CD8-positive, alpha-beta memory T cell (primary cell): ENCODE results near the gene CHD1. TPM values are rescaled to one million over a fixed set of nuclear protein-coding genes. Genes with fewer than 3 reads are reported as not detected.

Experiments used
- CTCF ChIA-PET: fragments of 350-600 bp; sonication (Branson Sonifier 250); formaldehyde crosslinking; loops from one replicate; lab custom pipeline; 2021; ENCODE audit warnings: antibody characterized with exemption; lab: Charles Lee
- POLR2A ChIA-PET: fragments of 350-600 bp; sonication (Branson Sonifier 250); formaldehyde crosslinking; loops from one replicate; lab custom pipeline; 2021; ENCODE audit warnings: antibody characterized with exemption; lab: Charles Lee
- DNase-seq, 5 donors: peaks; one replicate each; pipeline versions ENCODE4 v3.0.0 to v3.0.0-alpha.2; 2020 to 2022; ENCODE audit warnings: mixed read lengths in 1 of 5
- H3K27ac ChIP-seq: one replicate; pipeline ENCODE4 v1.7.0; 2013; ENCODE audit warnings: low read depth, mild to moderate bottlenecking, low read length, moderate library complexity
- H3K27me3 ChIP-seq: 2 replicates; pipeline ENCODE4 v1.7.0; 2013; ENCODE audit warnings: low read length, mild to moderate bottlenecking; ENCODE audit not compliant: insufficient read depth, poor library complexity, severe bottlenecking
- H3K36me3 ChIP-seq: 2 replicates; pipeline ENCODE4 v1.7.0; 2013; ENCODE audit warnings: mild to moderate bottlenecking, low read length, moderate library complexity; ENCODE audit not compliant: insufficient read depth
- H3K4me1 ChIP-seq: 2 replicates; pipeline ENCODE4 v1.7.0; 2013; ENCODE audit warnings: mild to moderate bottlenecking, low read length, moderate library complexity; ENCODE audit not compliant: insufficient read depth
- H3K4me3 ChIP-seq: 2 replicates; pipeline ENCODE4 v1.7.0; 2013; ENCODE audit warnings: mild to moderate bottlenecking, low read length
- H3K9me3 ChIP-seq: 2 replicates; pipeline ENCODE4 v1.7.0; 2013; ENCODE audit warnings: mild to moderate bottlenecking, low read length
- H3K27ac Mint-ChIP-seq, 8 donors: one replicate each; pipeline ENCODE4 v1.8.0; 2020 to 2021; ENCODE audit warnings: mixed read lengths in 8 of 8, mild to moderate bottlenecking in 6 of 8, inconsistent platforms in 3 of 8, moderate library complexity in 3 of 8
- H3K27me3 Mint-ChIP-seq, 2 donors: one replicate each; pipeline ENCODE4 v1.8.0; 2020 to 2021; ENCODE audit warnings: mixed read lengths in 2 of 2, mild to moderate bottlenecking in 1 of 2, moderate library complexity in 1 of 2
- H3K36me3 Mint-ChIP-seq, 3 donors: one replicate each; pipeline ENCODE4 v1.8.0; 2020 to 2021; ENCODE audit warnings: mixed read lengths in 3 of 3, inconsistent platforms in 1 of 3, mild to moderate bottlenecking in 1 of 3
- H3K4me1 Mint-ChIP-seq, 3 donors: one replicate each; pipeline ENCODE4 v1.8.0; 2020 to 2021; ENCODE audit warnings: mixed read lengths in 3 of 3, inconsistent platforms in 1 of 3, mild to moderate bottlenecking in 1 of 3
- H3K4me3 Mint-ChIP-seq, 7 donors: one replicate each; pipeline ENCODE4 v1.8.0; 2020 to 2021; ENCODE audit warnings: mixed read lengths in 7 of 7, mild to moderate bottlenecking in 6 of 7, moderate library complexity in 4 of 7, inconsistent platforms in 2 of 7
- H3K9me3 Mint-ChIP-seq, 5 donors: one replicate each; pipeline ENCODE4 v1.8.0; 2020 to 2022; ENCODE audit warnings: mixed read lengths in 5 of 5, mild to moderate bottlenecking in 3 of 5, moderate library complexity in 2 of 5, inconsistent platforms in 1 of 5
- polyA plus RNA-seq: library from polyadenylated mRNA; unstranded; fragments of 300-500 nt; fragmentation: Illumina TruSeq; gene quantifications from one replicate; pipeline ENCODE4 v1.2.3, GENCODE V29; 2021
- total RNA-seq, 2 experiments: library from RNA; stranded (reverse); gene quantifications; one replicate each; pipeline ENCODE4 v1.2.3, GENCODE V29; 2021

Gene CHD1
- total RNA-seq = 10 to 100 TPM; 70.8 to 73.6 TPM
- 14.1 TPM for polyA plus RNA-seq

DNA sequence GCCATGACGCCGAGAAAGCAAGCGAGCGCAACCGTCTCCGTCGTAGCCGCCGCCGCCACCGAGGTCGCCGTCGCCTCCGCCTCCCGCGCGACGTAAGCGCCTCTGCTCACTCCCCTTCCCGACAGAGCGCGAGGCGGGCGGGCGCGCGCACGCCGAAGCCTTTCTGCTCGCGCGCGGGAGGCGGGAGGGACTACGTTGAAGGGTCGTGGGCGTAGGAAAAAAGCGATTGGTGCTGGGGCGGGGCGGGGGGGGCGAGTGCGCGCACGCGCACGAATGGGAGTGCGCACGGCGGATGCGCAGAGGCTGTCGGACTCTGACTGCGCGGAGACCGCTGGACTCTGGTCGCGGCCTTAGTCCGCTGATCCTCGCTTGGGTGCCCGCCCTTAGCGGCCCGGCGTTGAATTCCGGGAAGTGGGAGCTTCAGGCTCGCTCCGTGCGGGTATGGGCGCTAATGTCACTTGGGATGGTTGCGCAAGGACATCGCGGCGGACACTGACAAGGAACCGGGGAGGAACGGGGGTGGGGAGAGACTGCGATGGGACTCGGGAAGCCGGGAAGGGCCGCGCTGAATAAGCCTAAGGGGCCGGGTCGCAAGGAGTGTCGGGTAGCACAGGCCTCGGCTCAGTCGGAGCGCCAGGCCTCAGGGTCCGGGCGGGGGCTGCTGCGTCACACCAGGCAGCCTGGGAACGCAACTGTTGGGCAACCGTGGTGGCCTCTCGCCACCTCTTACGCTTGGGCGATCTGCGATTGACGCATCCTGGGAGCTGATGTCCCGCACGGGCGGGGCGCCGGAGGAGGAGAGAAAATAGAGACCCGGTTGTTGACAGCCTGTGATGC, at the start of gene CHD1:
CHD1 (minus strand) TSS at position 135 of the 837 bp plus-strand sequence. CDS start 2,621 bp downstream, outside the sequence.
- H3K4me3 ChIP-seq = peak within 1 kb of the TSS; percentile 96
- peak within 1 kb of the TSS; percentile 100 for H3K27ac ChIP-seq
- POLR2A ChIA-PET = interaction anchor here (0.9 to 2.5 kb wide), 16 partner anchors 8 to 1993 kb away, joined by 3 to 23 read pairs (median 4); partner anchors contain the start of genes LNPEP and ST8SIA4
- CTCF ChIA-PET = interaction anchor here (1.2 to 3.8 kb wide), 7 partner anchors 9 to 134 kb away, joined by 3 to 15 read pairs (median 6); no protein-coding TSS in a partner anchor
- H3K36me3 ChIP-seq = peaks cover 10% of the 10 kb centered on the region
- peaks cover 0 to 8% of the 10 kb centered on the region in 2 donors for H3K27me3 Mint-ChIP-seq
- H3K36me3 Mint-ChIP-seq = peaks cover 0 to 64% (median 2%) of the 10 kb centered on the region in 3 donors
- H3K9me3 Mint-ChIP-seq = no peaks in the 10 kb centered on the region
- peaks cover 63% of the 10 kb centered on the region for H3K4me1 ChIP-seq
- H3K4me1 Mint-ChIP-seq = peaks cover 67 to 81% (median 78%) of the 10 kb centered on the region in 3 donors
- peak within 1 kb of the TSS; percentile 95 to 99 (median 97) for H3K4me3 Mint-ChIP-seq
- H3K9me3 ChIP-seq = no peaks in the 10 kb centered on the region
- no peaks in the 10 kb centered on the region for H3K27me3 ChIP-seq
- DNase-seq = peak; percentile 92 to 97 (median 97)
- peak within 1 kb of the TSS; percentile 100 for H3K27ac Mint-ChIP-seq

DNA sequence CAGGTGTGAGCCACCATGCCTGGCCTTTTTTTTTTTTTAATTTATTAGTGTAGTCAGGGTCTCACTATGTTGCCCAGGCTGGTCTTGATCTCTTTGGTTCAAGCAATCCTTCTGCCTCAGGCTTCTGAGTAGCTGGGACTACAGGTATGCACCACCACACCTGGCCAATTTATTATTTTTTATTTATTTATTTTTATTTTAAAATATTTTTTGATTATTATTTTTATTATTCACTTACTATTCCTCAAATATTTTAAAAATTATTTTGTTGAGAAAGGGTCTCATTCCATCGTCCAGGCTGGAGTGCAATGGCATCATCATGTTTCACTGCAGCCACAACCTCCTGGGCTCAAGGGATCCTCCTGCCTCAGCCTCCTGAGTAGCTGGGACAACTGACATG, 49.7 kb upstream of the CHD1 start:
- no peaks in the 10 kb centered on the region for H3K27me3 ChIP-seq
- no peak overlapping the region for H3K4me3 Mint-ChIP-seq
- no peak for DNase-seq
- H3K4me1 ChIP-seq = peaks cover 14% of the 10 kb centered on the region
- peaks cover 0 to 7% (median 0%) of the 10 kb centered on the region in 3 donors for H3K36me3 Mint-ChIP-seq
- H3K9me3 Mint-ChIP-seq = no peaks in the 10 kb centered on the region
- no peak overlapping the region for H3K4me3 ChIP-seq
- ChIA-PET POLR2A (interaction anchor here (0.7 kb wide), 1 partner anchor 60 kb away, joined by 4 read pairs; no protein-coding TSS in a partner anchor), CTCF (interaction anchor here (1.0 kb wide), 1 partner anchor 29 kb away, joined by 3 read pairs; no protein-coding TSS in a partner anchor)
- no peaks in the 10 kb centered on the region for H3K36me3 ChIP-seq
- no peak overlapping the region for H3K27ac ChIP-seq
- no peaks in the 10 kb centered on the region for H3K9me3 ChIP-seq
- peaks cover 8 to 16% of the 10 kb centered on the region in 2 donors for H3K27me3 Mint-ChIP-seq
- H3K27ac Mint-ChIP-seq = no peak overlapping the region
- H3K4me1 Mint-ChIP-seq = peaks cover 19% of the 10 kb centered on the region in 3 donors

DNA sequence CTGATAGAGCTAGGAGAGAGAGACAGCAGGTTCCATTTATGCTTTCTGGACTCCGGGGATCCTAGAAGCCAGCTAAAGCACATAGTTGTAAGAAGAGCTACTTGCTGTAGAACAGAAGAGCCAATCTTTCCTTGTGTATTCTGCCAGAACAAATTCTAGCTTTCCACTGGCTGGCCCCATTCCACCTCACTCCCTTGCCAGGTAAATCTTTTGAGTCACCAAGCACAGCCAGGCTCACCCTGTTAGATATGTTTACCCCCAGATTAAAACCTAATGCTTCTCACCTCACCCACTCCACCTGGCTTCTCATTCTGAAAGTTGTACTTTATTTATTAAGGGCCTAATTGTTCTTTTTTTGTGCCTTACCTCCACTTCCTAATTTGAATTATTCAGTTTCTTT, 48.9 kb upstream of the CHD1 start:
- Mint-ChIP-seq H3K27me3 (peaks cover 6 to 13% of the 10 kb centered on the region in 2 donors), H3K4me3 (no peak overlapping the region), H3K9me3 (no peaks in the 10 kb centered on the region), H3K4me1 (peaks cover 19% of the 10 kb centered on the region in 3 donors), H3K27ac (no peak overlapping the region), H3K36me3 (peaks cover 0 to 7% (median 0%) of the 10 kb centered on the region in 3 donors)
- no peaks in the 10 kb centered on the region for H3K36me3 ChIP-seq
- DNase-seq = no peak
- ChIA-PET POLR2A (no interaction called here), CTCF (interaction anchor here (1.0 kb wide), 1 partner anchor 28 kb away, joined by 3 read pairs; no protein-coding TSS in a partner anchor)
- H3K4me3 ChIP-seq = no peak overlapping the region
- no peaks in the 10 kb centered on the region for H3K27me3 ChIP-seq
- no peaks in the 10 kb centered on the region for H3K9me3 ChIP-seq
- no peak overlapping the region for H3K27ac ChIP-seq
- peaks cover 14% of the 10 kb centered on the region for H3K4me1 ChIP-seq

DNA sequence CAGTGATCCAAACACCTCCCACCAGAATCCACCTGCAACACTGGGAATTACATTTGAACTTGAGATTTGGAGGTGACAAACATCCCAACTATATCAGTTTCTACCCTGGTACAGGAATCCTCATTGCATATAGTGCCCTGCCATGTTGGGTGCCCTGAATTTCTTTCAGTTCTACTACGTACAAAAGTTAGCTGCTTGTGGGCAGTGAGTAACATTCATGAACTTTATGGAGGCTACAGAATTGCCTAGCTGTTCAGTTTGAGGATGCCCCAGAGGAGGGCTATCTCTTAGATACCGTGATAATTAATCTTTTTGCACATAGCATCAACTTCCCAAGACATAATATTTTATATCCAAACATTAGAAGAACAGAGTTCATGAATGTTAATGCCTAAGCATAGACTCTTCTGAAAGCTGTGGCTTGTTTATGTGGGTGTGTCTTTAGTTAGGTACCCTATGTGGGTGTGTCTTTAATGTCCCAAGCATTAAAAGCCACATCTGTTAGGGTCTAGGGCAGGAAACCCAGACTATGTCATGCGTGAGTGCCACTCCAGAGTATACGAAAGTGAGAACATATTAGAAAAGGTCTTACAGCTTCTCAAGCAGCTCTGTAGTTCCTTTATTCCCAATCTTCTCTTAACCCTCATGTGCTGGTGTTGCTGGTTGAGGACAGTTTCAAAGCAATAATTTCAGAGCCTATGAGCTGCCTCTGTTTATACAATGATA, 47.0 kb upstream of the CHD1 start:
- POLR2A ChIA-PET = interaction anchor here (1.0 kb wide), 1 partner anchor 52 kb away, joined by 5 read pairs; no protein-coding TSS in a partner anchor
- CTCF ChIA-PET = no interaction called here

DNA sequence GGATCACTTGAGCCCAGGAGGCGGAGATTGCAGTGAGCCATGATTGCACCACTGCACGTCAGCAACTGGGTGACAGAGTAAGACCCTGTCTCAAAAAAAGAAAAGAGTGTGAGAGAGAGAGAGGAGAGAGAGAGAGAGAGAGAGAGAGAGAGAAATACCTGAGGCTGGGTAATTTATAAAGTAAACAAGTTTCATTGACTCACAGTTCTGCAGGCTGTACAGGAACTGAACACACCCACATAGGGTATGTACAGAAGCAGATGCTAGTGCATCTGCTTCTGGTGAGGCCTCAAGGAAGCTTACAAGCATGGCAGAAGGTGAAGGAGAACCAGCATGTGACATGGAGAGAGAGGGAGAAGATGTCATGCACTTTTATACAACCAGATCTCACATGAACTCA, 46.4 kb upstream of the CHD1 start:
- H3K36me3 ChIP-seq = no peaks in the 10 kb centered on the region
- no peaks in the 10 kb centered on the region for H3K9me3 Mint-ChIP-seq
- peaks cover 19% of the 10 kb centered on the region in 3 donors for H3K4me1 Mint-ChIP-seq
- POLR2A ChIA-PET = no interaction called here
- peaks cover 14% of the 10 kb centered on the region for H3K4me1 ChIP-seq
- H3K27me3 Mint-ChIP-seq = peaks cover 4 to 10% of the 10 kb centered on the region in 2 donors
- no peak overlapping the region for H3K4me3 ChIP-seq
- no peak overlapping the region for H3K27ac ChIP-seq
- H3K36me3 Mint-ChIP-seq = peaks cover 0 to 7% (median 0%) of the 10 kb centered on the region in 3 donors
- no peaks in the 10 kb centered on the region for H3K9me3 ChIP-seq
- no peak for DNase-seq
- H3K27ac Mint-ChIP-seq = peak overlapping the region in 3 of 8 donors; percentile 8 to 73 (median 55)
- CTCF ChIA-PET = no interaction called here
- H3K27me3 ChIP-seq = no peaks in the 10 kb centered on the region
- H3K4me3 Mint-ChIP-seq = peak overlapping the region in 2 of 7 donors; percentile 32 to 51

More for the DNA sequence above, 47.0 kb upstream of the CHD1 start:
- DNase-seq = peak in 2 of 5 donors; percentile 2 to 5
- Mint-ChIP-seq H3K27me3 (peaks cover 4 to 13% of the 10 kb centered on the region in 2 donors), H3K36me3 (peaks cover 0 to 7% (median 0%) of the 10 kb centered on the region in 3 donors), H3K27ac (peak overlapping the region in 1 of 8 donors; percentile 55), H3K9me3 (no peaks in the 10 kb centered on the region), H3K4me3 (no peak overlapping the region), H3K4me1 (peaks cover 19% of the 10 kb centered on the region in 3 donors)
- peaks cover 14% of the 10 kb centered on the region for H3K4me1 ChIP-seq
- no peak overlapping the region for H3K27ac ChIP-seq
- no peak overlapping the region for H3K4me3 ChIP-seq
- H3K27me3 ChIP-seq = no peaks in the 10 kb centered on the region
- no peaks in the 10 kb centered on the region for H3K36me3 ChIP-seq
- no peaks in the 10 kb centered on the region for H3K9me3 ChIP-seq

DNA sequence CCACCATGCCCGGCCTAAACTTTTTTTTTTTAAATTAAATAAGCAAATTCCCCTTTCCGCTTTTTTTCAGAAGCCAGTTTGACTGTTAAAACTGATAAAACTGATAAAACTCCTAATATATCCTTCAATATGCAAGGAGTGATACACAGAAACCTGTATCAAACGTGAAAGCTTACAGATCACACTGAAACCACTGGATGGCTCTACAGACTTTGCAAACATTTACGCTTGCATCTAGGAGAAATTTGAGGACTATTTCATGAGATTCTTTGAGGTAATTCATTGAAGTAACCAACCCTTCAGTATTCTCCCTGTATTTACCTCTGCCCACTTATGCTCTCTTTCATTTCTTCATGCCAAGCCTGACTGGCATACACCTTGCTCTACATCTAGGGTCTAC, 40.6 kb upstream of the CHD1 start:
- H3K27me3 ChIP-seq = no peaks in the 10 kb centered on the region
- CTCF ChIA-PET = no interaction called here

DNA sequence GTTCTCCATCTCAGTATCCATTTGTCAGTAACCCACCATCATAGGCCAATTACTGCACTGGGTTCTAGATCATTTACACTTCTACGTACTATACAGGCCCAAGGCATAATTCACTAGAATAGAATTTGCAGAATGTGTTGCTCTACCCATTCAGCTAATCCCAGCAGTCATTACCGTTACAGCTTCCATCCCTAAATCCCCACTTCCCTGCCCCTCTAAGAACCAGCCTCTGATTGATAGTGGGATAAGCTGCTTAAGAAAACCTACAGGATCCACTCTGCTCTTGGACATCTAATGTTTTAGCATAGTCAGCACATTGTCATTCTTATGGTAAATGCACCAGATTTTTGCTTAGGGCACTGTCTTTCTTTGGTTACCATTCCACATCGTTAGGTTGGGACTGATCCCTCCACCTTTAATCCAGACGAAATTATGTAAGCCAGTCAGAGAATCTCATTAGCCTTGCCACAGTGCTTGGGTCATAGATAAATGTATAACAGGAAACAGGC, 39.3 kb upstream of the CHD1 start:
- Mint-ChIP-seq H3K36me3 (peaks cover 0 to 6% (median 1%) of the 10 kb centered on the region in 3 donors), H3K9me3 (no peaks in the 10 kb centered on the region), H3K4me3 (no peak overlapping the region), H3K4me1 (peaks cover 0 to 10% (median 10%) of the 10 kb centered on the region in 3 donors), H3K27me3 (peaks cover 2 to 16% of the 10 kb centered on the region in 2 donors), H3K27ac (no peak overlapping the region)
- H3K9me3 ChIP-seq = no peaks in the 10 kb centered on the region
- no peak overlapping the region for H3K27ac ChIP-seq
- ChIA-PET POLR2A (no interaction called here), CTCF (no interaction called here)
- no peak overlapping the region for H3K4me3 ChIP-seq
- DNase-seq = no peak
- no peaks in the 10 kb centered on the region for H3K27me3 ChIP-seq
- H3K36me3 ChIP-seq = no peaks in the 10 kb centered on the region
- H3K4me1 ChIP-seq = no peaks in the 10 kb centered on the region

More for the DNA sequence above, 40.6 kb upstream of the CHD1 start:
- Histone ChIP-seq H3K4me1 (no peaks in the 10 kb centered on the region), H3K36me3 (no peaks in the 10 kb centered on the region), H3K4me3 (no peak overlapping the region), H3K27ac (no peak overlapping the region), H3K9me3 (no peaks in the 10 kb centered on the region)
- Mint-ChIP-seq H3K27me3 (peaks cover 2 to 16% of the 10 kb centered on the region in 2 donors), H3K36me3 (peaks cover 0 to 6% (median 1%) of the 10 kb centered on the region in 3 donors), H3K4me1 (peaks cover 0 to 3% (median 0%) of the 10 kb centered on the region in 3 donors), H3K9me3 (no peaks in the 10 kb centered on the region), H3K4me3 (no peak overlapping the region), H3K27ac (no peak overlapping the region)
- DNase-seq = no peak
- POLR2A ChIA-PET = no interaction called here
